ENCODE results near the gene PA2G4. TPM values are rescaled to one million over a fixed set of nuclear protein-coding genes. Genes with fewer than 3 reads are reported as not detected.

Gene PA2G4
- total RNA-seq, 1 experiment from 2014 or later = 233 TPM

DNA sequence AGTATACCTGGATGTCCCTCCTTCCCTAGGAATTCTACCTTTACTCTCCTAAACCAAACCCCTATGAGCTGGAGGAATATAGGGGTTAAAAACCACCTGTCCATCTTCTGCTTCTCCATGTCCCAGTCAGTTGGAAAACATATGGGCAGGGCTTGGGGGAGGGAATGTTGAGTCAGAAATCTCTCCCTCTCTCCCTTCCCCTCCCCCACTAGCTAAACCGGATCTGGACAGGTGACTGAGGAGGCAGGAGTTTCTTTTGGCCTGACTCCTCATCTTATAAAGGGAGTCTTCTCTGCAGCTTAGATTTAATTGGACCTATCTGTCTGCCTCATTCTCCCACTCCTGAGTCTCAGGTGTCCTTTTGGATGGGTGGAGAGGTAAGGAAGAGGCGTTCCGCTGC lies 18.3 kb upstream of the PA2G4 start:
- peak; percentile 47 for DNase-seq
- Mint-ChIP-seq H3K36me3 (ENCODE audit: insufficient read depth, unreplicated experiment) (peaks cover 70% of the 10 kb centered on the region), H3K4me3 (ENCODE audit: low read depth, unreplicated experiment) (peak overlapping the region; percentile 23), H3K27ac (ENCODE audit: unreplicated experiment) (no peak overlapping the region), H3K9me3 (ENCODE audit: low read depth, unreplicated experiment) (no peaks in the 10 kb centered on the region), H3K4me1 (ENCODE audit: low read depth, unreplicated experiment) (peaks cover 32% of the 10 kb centered on the region), H3K27me3 (ENCODE audit: unreplicated experiment) (no peaks in the 10 kb centered on the region)
- intact Hi-C loops (cut with micrococcal nuclease; ENCODE audit: unreplicated experiment) = no loop called here
- CTCF ChIA-PET = no interaction called here
- BruUV-seq (replicated peaks) = no TSS peak
- no peak for TF ChIP-seq CTCF (IDR thresholded peaks at IDR 0.05; ENCODE audit: unreplicated experiment)

GRCh38 chr12:56086608-56087007 lies 17.8 kb upstream of the PA2G4 start:
- no peak overlapping the region for H3K4me3 Mint-ChIP-seq (ENCODE audit: low read depth, unreplicated experiment)
- H3K27ac Mint-ChIP-seq (ENCODE audit: unreplicated experiment) = no peak overlapping the region
- H3K9me3 Mint-ChIP-seq (ENCODE audit: low read depth, unreplicated experiment) = no peaks in the 10 kb centered on the region
- no TSS peak for BruUV-seq (replicated peaks)
- no peaks in the 10 kb centered on the region for H3K27me3 Mint-ChIP-seq (ENCODE audit: unreplicated experiment)
- no peak for DNase-seq
- peaks cover 27% of the 10 kb centered on the region for H3K4me1 Mint-ChIP-seq (ENCODE audit: low read depth, unreplicated experiment)
- intact Hi-C loops (cut with micrococcal nuclease; ENCODE audit: unreplicated experiment) = no loop called here
- CTCF ChIA-PET = interaction anchor here (0.5 kb wide), 1 partner anchor 12 kb away, joined by 5 read pairs; no protein-coding TSS in a partner anchor
- TF ChIP-seq CTCF (IDR thresholded peaks at IDR 0.05; ENCODE audit: unreplicated experiment) = no peak
- H3K36me3 Mint-ChIP-seq (ENCODE audit: insufficient read depth, unreplicated experiment) = peaks cover 66% of the 10 kb centered on the region

GRCh38 chr12:56087220-56087619 lies 17.1 kb upstream of the PA2G4 start:
- CTCF ChIA-PET = no interaction called here
- no TSS peak for BruUV-seq (replicated peaks)
- TF ChIP-seq CTCF (IDR thresholded peaks at IDR 0.05; ENCODE audit: unreplicated experiment) = no peak
- peaks cover 21% of the 10 kb centered on the region for H3K4me1 Mint-ChIP-seq (ENCODE audit: low read depth, unreplicated experiment)
- no peaks in the 10 kb centered on the region for H3K27me3 Mint-ChIP-seq (ENCODE audit: unreplicated experiment)
- no peak overlapping the region for H3K4me3 Mint-ChIP-seq (ENCODE audit: low read depth, unreplicated experiment)
- DNase-seq = peak; percentile 39
- no peaks in the 10 kb centered on the region for H3K9me3 Mint-ChIP-seq (ENCODE audit: low read depth, unreplicated experiment)
- intact Hi-C loops (cut with micrococcal nuclease; ENCODE audit: unreplicated experiment) = no loop called here
- peaks cover 66% of the 10 kb centered on the region for H3K36me3 Mint-ChIP-seq (ENCODE audit: insufficient read depth, unreplicated experiment)
- no peak overlapping the region for H3K27ac Mint-ChIP-seq (ENCODE audit: unreplicated experiment)

DNA sequence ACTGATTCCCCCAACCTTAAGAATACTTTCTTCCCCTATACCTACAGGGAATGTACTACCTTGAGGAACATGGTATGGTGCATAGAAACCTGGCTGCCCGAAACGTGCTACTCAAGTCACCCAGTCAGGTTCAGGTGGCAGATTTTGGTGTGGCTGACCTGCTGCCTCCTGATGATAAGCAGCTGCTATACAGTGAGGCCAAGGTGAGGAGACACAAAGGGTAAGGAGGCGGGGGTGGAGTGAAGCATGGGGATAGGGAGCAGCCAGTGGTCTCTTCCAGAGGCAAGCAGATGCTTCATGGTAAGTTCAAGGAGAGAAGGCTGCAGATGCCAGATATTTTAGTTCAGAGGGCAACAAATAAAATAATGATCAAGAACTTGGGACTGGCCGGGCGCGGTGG lies 6.6 kb upstream of the PA2G4 start:
- Mint-ChIP-seq H3K4me1 (ENCODE audit: low read depth, unreplicated experiment) (no peaks in the 10 kb centered on the region), H3K27me3 (ENCODE audit: unreplicated experiment) (no peaks in the 10 kb centered on the region), H3K9me3 (ENCODE audit: low read depth, unreplicated experiment) (no peaks in the 10 kb centered on the region), H3K4me3 (ENCODE audit: low read depth, unreplicated experiment) (no peak overlapping the region), H3K36me3 (ENCODE audit: insufficient read depth, unreplicated experiment) (peaks cover 89% of the 10 kb centered on the region), H3K27ac (ENCODE audit: unreplicated experiment) (no peak overlapping the region)
- TF ChIP-seq CTCF (IDR thresholded peaks at IDR 0.05; ENCODE audit: unreplicated experiment) = no peak
- CTCF ChIA-PET = no interaction called here
- BruUV-seq (replicated peaks) = no TSS peak
- no peak for DNase-seq
- intact Hi-C loops (cut with micrococcal nuclease; ENCODE audit: unreplicated experiment) = no loop called here

Data from Calu3 (cell line).